ENCODE measurements around the gene PDYN.

PDYN gene

DNA sequence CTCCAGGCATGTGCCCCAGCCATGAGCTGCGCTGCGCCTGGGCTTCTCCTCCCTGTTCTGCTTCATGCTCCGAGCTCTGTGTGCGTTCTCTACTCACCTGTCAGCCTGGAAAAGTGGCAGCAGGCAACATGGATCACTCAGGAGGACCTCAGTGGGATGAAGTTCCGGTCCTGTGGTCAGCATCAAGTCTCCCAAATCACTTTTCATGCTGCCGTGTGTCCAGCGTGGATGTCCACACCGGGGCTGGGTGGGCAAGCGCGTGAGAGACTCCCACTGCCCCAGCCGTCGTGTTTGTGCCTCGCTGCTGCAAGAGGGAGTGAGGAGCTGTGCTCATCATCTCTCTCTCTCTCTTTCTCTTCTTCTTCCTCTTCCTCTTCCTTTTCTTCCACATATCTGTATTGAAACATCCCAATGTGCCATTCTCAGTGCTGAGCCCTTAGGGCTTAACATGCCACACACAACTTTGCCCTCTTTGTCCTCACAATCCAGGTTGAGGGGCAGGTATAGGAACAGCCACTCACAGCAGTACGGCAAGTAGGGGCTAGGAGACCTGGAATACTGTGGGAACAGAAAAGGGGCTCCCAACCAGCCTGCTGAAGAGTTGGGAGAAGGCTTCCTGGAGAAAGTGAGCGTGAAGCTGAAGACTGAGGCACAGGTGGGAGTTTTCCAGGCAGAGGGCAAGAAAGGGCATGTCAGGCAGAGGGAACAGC is 3.8 kb upstream of the PDYN start:
- Histone ChIP-seq H3K4me3 (ENCODE audit: low read depth in 1 of 2, low read length in 2 of 2) (no peak overlapping the region), H3K27me3 (ENCODE audit: control insufficient read depth in 1 of 2, insufficient read depth in 2 of 2, low read length in 2 of 2) (peaks cover 20 to 26% of the 10 kb centered on the region in 2 donors), H3K36me3 (ENCODE audit: control insufficient read depth in 1 of 2, insufficient read depth in 2 of 2, low read length in 2 of 2) (no peaks in the 10 kb centered on the region), H3K9me3 (ENCODE audit: control insufficient read depth in 1 of 2, low read length in 2 of 2) (no peaks in the 10 kb centered on the region), H3K27ac (ENCODE audit: low read depth, low read length) (no peak overlapping the region), H3K4me1 (ENCODE audit: control insufficient read depth in 1 of 2, insufficient read depth in 2 of 2, low read length in 2 of 2) (no peaks in the 10 kb centered on the region), H3K9ac (ENCODE audit: low read depth in 1 of 2, low read length in 2 of 2) (no peak overlapping the region)

DNA sequence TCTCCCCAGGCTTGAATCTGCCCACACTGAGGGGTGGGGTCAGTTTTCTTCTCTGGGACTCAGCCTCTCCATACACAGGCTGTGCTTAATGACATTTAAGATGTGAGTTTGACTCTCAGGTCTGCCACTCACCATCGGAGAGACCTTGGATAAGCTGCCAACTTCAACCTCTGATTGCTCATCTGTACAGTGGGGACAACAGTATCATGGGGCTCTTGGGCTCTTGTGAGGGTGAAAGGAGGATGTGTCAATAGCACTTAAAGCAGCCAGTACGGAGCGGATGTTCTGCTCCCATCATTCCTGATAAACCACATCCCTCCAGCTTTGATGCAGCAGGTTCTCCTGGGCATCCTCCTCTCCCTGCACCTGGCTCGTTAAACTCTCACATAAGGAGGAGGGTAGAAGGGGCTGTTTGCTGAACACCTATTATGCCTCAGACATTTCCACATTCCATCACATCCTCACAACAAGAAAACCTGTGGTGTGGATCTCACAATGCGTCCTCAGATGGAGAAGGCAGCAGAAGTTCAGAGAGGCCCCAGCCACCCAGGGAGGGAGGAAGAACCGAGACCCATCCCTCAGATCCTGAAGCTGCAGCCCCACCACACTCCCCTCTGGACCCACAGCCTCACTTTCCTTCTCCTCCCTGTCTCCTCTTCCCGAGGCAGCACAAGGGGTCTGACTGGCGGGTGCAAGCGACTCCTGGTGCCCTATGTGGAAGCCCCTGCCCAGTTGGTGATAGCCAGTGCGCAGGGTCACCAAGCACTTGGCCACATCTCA is 1.9 kb upstream of the PDYN start:
- no peaks in the 10 kb centered on the region for H3K4me1 ChIP-seq (ENCODE audit: control insufficient read depth in 1 of 2, insufficient read depth in 2 of 2, low read length in 2 of 2)
- H3K4me3 ChIP-seq (ENCODE audit: low read depth in 1 of 2, low read length in 2 of 2) = no peak overlapping the region
- H3K9me3 ChIP-seq (ENCODE audit: control insufficient read depth in 1 of 2, low read length in 2 of 2) = no peaks in the 10 kb centered on the region
- H3K36me3 ChIP-seq (ENCODE audit: control insufficient read depth in 1 of 2, insufficient read depth in 2 of 2, low read length in 2 of 2) = no peaks in the 10 kb centered on the region
- peaks cover 32 to 33% of the 10 kb centered on the region in 2 donors for H3K27me3 ChIP-seq (ENCODE audit: control insufficient read depth in 1 of 2, insufficient read depth in 2 of 2, low read length in 2 of 2)
- no peak overlapping the region for H3K27ac ChIP-seq (ENCODE audit: low read depth, low read length)
- no peak overlapping the region for H3K9ac ChIP-seq (ENCODE audit: low read depth in 1 of 2, low read length in 2 of 2)

- no peaks in the 10 kb centered on the region for H3K9me3 ChIP-seq (ENCODE audit: control insufficient read depth in 1 of 2, low read length in 2 of 2)
- H3K36me3 ChIP-seq (ENCODE audit: control insufficient read depth in 1 of 2, insufficient read depth in 2 of 2, low read length in 2 of 2) = no peaks in the 10 kb centered on the region
- H3K4me1 ChIP-seq (ENCODE audit: control insufficient read depth in 1 of 2, insufficient read depth in 2 of 2, low read length in 2 of 2) = no peaks in the 10 kb centered on the region
- no peak overlapping the region for H3K9ac ChIP-seq (ENCODE audit: low read depth in 1 of 2, low read length in 2 of 2)
- no peak overlapping the region for H3K4me3 ChIP-seq (ENCODE audit: low read depth in 1 of 2, low read length in 2 of 2)
- peaks cover 30 to 36% of the 10 kb centered on the region in 2 donors for H3K27me3 ChIP-seq (ENCODE audit: control insufficient read depth in 1 of 2, insufficient read depth in 2 of 2, low read length in 2 of 2)
- H3K27ac ChIP-seq (ENCODE audit: low read depth, low read length) = no peak overlapping the region
Measured at GRCh38 chr20:1994627-1995026, 769 bp upstream of the PDYN start.

GRCh38 chr20:1992359-1993110 is 1.3 kb downstream of the PDYN start:
- Histone ChIP-seq H3K27ac (ENCODE audit: low read depth, low read length) (no peak overlapping the region), H3K9ac (ENCODE audit: low read depth in 1 of 2, low read length in 2 of 2) (no peak overlapping the region), H3K4me1 (ENCODE audit: control insufficient read depth in 1 of 2, insufficient read depth in 2 of 2, low read length in 2 of 2) (no peaks in the 10 kb centered on the region), H3K9me3 (ENCODE audit: control insufficient read depth in 1 of 2, low read length in 2 of 2) (no peaks in the 10 kb centered on the region), H3K27me3 (ENCODE audit: control insufficient read depth in 1 of 2, insufficient read depth in 2 of 2, low read length in 2 of 2) (peaks cover 24 to 32% of the 10 kb centered on the region in 2 donors), H3K36me3 (ENCODE audit: control insufficient read depth in 1 of 2, insufficient read depth in 2 of 2, low read length in 2 of 2) (no peaks in the 10 kb centered on the region), H3K4me3 (ENCODE audit: low read depth in 1 of 2, low read length in 2 of 2) (no peak overlapping the region)

GRCh38 chr20:1987826-1988225 is 6.0 kb downstream of the PDYN start:
- H3K9me3 ChIP-seq (ENCODE audit: control insufficient read depth in 1 of 2, low read length in 2 of 2) = no peaks in the 10 kb centered on the region
- H3K36me3 ChIP-seq (ENCODE audit: control insufficient read depth in 1 of 2, insufficient read depth in 2 of 2, low read length in 2 of 2) = no peaks in the 10 kb centered on the region
- no peak overlapping the region for H3K4me3 ChIP-seq (ENCODE audit: low read depth in 1 of 2, low read length in 2 of 2)
- H3K9ac ChIP-seq (ENCODE audit: low read depth in 1 of 2, low read length in 2 of 2) = no peak overlapping the region
- H3K27ac ChIP-seq (ENCODE audit: low read depth, low read length) = no peak overlapping the region
- H3K27me3 ChIP-seq (ENCODE audit: control insufficient read depth in 1 of 2, insufficient read depth in 2 of 2, low read length in 2 of 2) = peaks cover 17 to 28% of the 10 kb centered on the region in 2 donors
- no peaks in the 10 kb centered on the region for H3K4me1 ChIP-seq (ENCODE audit: control insufficient read depth in 1 of 2, insufficient read depth in 2 of 2, low read length in 2 of 2)

DNA sequence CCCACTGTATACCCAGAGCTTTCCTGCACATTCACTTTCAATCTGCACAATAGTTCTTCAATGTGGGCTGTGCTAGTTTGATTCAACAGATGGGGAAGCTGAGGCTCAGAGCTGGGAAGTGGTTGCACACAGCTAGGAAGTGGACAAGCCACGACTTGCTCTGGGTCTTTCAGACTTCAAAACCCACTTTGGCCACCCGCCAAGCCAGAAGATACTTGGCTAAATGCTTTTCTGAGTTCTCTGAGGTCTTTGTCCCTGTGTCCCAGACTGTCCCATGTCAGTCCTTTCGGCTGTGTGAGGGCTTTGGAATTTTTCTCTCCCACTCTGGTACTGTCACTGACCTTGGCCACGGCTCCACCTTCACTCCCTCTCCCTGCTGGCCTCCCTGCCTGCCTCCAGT is 10.6 kb downstream of the PDYN start:
- H3K4me3 ChIP-seq (ENCODE audit: low read depth in 1 of 2, low read length in 2 of 2) = no peak overlapping the region
- H3K9ac ChIP-seq (ENCODE audit: low read depth in 1 of 2, low read length in 2 of 2) = no peak overlapping the region
- no peaks in the 10 kb centered on the region for H3K4me1 ChIP-seq (ENCODE audit: control insufficient read depth in 1 of 2, insufficient read depth in 2 of 2, low read length in 2 of 2)
- peaks cover 11 to 13% of the 10 kb centered on the region in 2 donors for H3K27me3 ChIP-seq (ENCODE audit: control insufficient read depth in 1 of 2, insufficient read depth in 2 of 2, low read length in 2 of 2)
- H3K27ac ChIP-seq (ENCODE audit: low read depth, low read length) = no peak overlapping the region
- no peaks in the 10 kb centered on the region for H3K9me3 ChIP-seq (ENCODE audit: control insufficient read depth in 1 of 2, low read length in 2 of 2)
- no peaks in the 10 kb centered on the region for H3K36me3 ChIP-seq (ENCODE audit: control insufficient read depth in 1 of 2, insufficient read depth in 2 of 2, low read length in 2 of 2)

DNA sequence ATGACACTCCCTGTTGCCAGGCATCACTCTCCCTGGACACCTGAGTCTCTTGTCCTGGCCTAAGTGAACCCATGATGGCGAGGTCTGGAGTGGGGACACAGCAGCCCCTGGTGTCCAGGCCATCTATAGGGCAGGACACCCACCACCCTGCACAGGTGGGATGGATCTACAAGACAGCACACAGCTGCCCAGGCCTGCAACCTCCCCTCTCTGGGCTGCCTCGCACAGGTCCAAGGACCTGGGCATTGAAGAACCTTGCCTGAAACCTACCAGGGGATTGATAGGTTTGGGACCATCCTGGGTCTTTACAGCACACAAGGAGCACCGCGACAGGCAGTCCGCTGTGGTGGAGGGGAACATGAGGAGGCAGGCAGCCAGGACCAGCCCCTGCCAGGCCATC is 11.2 kb downstream of the PDYN start:
- H3K27me3 ChIP-seq (ENCODE audit: control insufficient read depth in 1 of 2, insufficient read depth in 2 of 2, low read length in 2 of 2) = peaks cover 13 to 16% of the 10 kb centered on the region in 2 donors
- H3K36me3 ChIP-seq (ENCODE audit: control insufficient read depth in 1 of 2, insufficient read depth in 2 of 2, low read length in 2 of 2) = no peaks in the 10 kb centered on the region
- no peak overlapping the region for H3K9ac ChIP-seq (ENCODE audit: low read depth in 1 of 2, low read length in 2 of 2)
- H3K9me3 ChIP-seq (ENCODE audit: control insufficient read depth in 1 of 2, low read length in 2 of 2) = no peaks in the 10 kb centered on the region
- no peaks in the 10 kb centered on the region for H3K4me1 ChIP-seq (ENCODE audit: control insufficient read depth in 1 of 2, insufficient read depth in 2 of 2, low read length in 2 of 2)
- no peak overlapping the region for H3K27ac ChIP-seq (ENCODE audit: low read depth, low read length)
- no peak overlapping the region for H3K4me3 ChIP-seq (ENCODE audit: low read depth in 1 of 2, low read length in 2 of 2)

GRCh38 chr20:1979106-1979778 is 14.6 kb downstream of the PDYN start:
- no peak overlapping the region for H3K4me3 ChIP-seq (ENCODE audit: low read depth in 1 of 2, low read length in 2 of 2)
- no peaks in the 10 kb centered on the region for H3K4me1 ChIP-seq (ENCODE audit: control insufficient read depth in 1 of 2, insufficient read depth in 2 of 2, low read length in 2 of 2)
- peaks cover 5 to 9% of the 10 kb centered on the region in 2 donors for H3K27me3 ChIP-seq (ENCODE audit: control insufficient read depth in 1 of 2, insufficient read depth in 2 of 2, low read length in 2 of 2)
- H3K36me3 ChIP-seq (ENCODE audit: control insufficient read depth in 1 of 2, insufficient read depth in 2 of 2, low read length in 2 of 2) = no peaks in the 10 kb centered on the region
- H3K9ac ChIP-seq (ENCODE audit: low read depth in 1 of 2, low read length in 2 of 2) = no peak overlapping the region
- no peaks in the 10 kb centered on the region for H3K9me3 ChIP-seq (ENCODE audit: control insufficient read depth in 1 of 2, low read length in 2 of 2)
- no peak overlapping the region for H3K27ac ChIP-seq (ENCODE audit: low read depth, low read length)

- peaks cover 0 to 10% of the 10 kb centered on the region in 2 donors for H3K27me3 ChIP-seq (ENCODE audit: control insufficient read depth in 1 of 2, insufficient read depth in 2 of 2, low read length in 2 of 2)
- no peak overlapping the region for H3K4me3 ChIP-seq (ENCODE audit: low read depth in 1 of 2, low read length in 2 of 2)
- H3K36me3 ChIP-seq (ENCODE audit: control insufficient read depth in 1 of 2, insufficient read depth in 2 of 2, low read length in 2 of 2) = no peaks in the 10 kb centered on the region
- H3K27ac ChIP-seq (ENCODE audit: low read depth, low read length) = no peak overlapping the region
- H3K9me3 ChIP-seq (ENCODE audit: control insufficient read depth in 1 of 2, low read length in 2 of 2) = no peaks in the 10 kb centered on the region
- H3K9ac ChIP-seq (ENCODE audit: low read depth in 1 of 2, low read length in 2 of 2) = no peak overlapping the region
- no peaks in the 10 kb centered on the region for H3K4me1 ChIP-seq (ENCODE audit: control insufficient read depth in 1 of 2, insufficient read depth in 2 of 2, low read length in 2 of 2)
Measured at GRCh38 chr20:1975291-1975690, 18.6 kb downstream of the PDYN start.

Data from duodenal mucosa (tissue), 2 donors.